Occipital lobe (tissue), 2 donors: Measurements from ENCODE around the gene FCAR. TPM values are rescaled to one million over a fixed set of nuclear protein-coding genes. Genes with fewer than 3 reads are reported as not detected.

Experiments used
- small RNA-seq: library from RNA; depleted of rRNA; stranded (forward); fragments of <200 nt; gene quantifications from one replicate; pipeline ENCODE3, GENCODE V24; 2014
- total RNA-seq: library from RNA; depleted of rRNA; stranded (reverse); fragments of >200 nt; gene quantifications from one replicate; pipeline ENCODE4 v1.2.3, GENCODE V29; 2014

FCAR gene
- total RNA-seq, 1 donor from 2014 or later, result not detected

Small RNAs within 50 kb of the gene (small RNA-seq; reads per million reads assigned to genes)
- gene RNU6-222P, result not detected

Other genes with a start within 250 kb of the FCAR start
- not detected for gene LILRB1, start 243.8 kb upstream of the FCAR start, total RNA-seq
- gene LILRB4, start 211.2 kb upstream of the FCAR start, total RNA-seq, result 1.6 TPM
- not detected for gene KIR3DL3, start 149.8 kb upstream of the FCAR start, total RNA-seq
- not detected for gene KIR2DL3, start 135.7 kb upstream of the FCAR start, total RNA-seq
- gene KIR2DL1, start 104.4 kb upstream of the FCAR start, total RNA-seq, result not detected
- not detected for gene KIR2DL4, start 70.6 kb upstream of the FCAR start, total RNA-seq
- gene KIR3DL1, start 57.8 kb upstream of the FCAR start, total RNA-seq, result not detected
- not detected for gene KIR2DS4, start 41.6 kb upstream of the FCAR start, total RNA-seq
- gene KIR3DL2, start 23.8 kb upstream of the FCAR start, total RNA-seq, result not detected
- gene NCR1, start 31.9 kb downstream of the FCAR start, total RNA-seq, result not detected
- not detected for gene NLRP7, start 73.3 kb downstream of the FCAR start, total RNA-seq
- gene NLRP2, start 92.1 kb downstream of the FCAR start, total RNA-seq, result 2.0 TPM
- gene GP6, start 164.0 kb downstream of the FCAR start, total RNA-seq, result 0.47 TPM
- gene RDH13, start 188.9 kb downstream of the FCAR start, total RNA-seq, result 15.0 TPM
- 0.62 TPM for gene EPS8L1, start 201.6 kb downstream of the FCAR start, total RNA-seq
- 20.7 TPM for gene PPP1R12C, start 243.4 kb downstream of the FCAR start, total RNA-seq